Naive thymus-derived CD8-positive, alpha-beta T cell (primary cell): Measurements from ENCODE around the gene APOC1. TPM values are rescaled to one million over a fixed set of nuclear protein-coding genes. Genes with fewer than 3 reads are reported as not detected.

Experiments
- ATAC-seq, 2 donors: fragments of 150-1000 bp; cut with Tn5 transposase in 1 of 2; sonication (Bioruptor Pico), chemical (Tn5 transposase) in 1 of 2; 1 replicate in 1 of 2; 2 replicates in 1 of 2; pipeline ENCODE4 v1.10.0; 2021; ENCODE audit warnings: mild to moderate bottlenecking in 2 of 2, moderate library complexity in 2 of 2
- POLR2A ChIA-PET: fragments of 350-600 bp; sonication (Branson Sonifier 250); formaldehyde crosslinking; loops from one replicate; lab custom pipeline; 2021; ENCODE audit warnings: antibody characterized with exemption; lab: Charles Lee
- DNase-seq, 10 donors: peaks; one replicate each; pipeline versions ENCODE4 v3.0.0 to v3.0.0-alpha.2; 2020 to 2022
- H3K27ac Mint-ChIP-seq, 10 donors: one replicate each; pipeline ENCODE4 v1.8.0; 2020 to 2022; ENCODE audit warnings: mild to moderate bottlenecking in 10 of 10, mixed read lengths in 10 of 10, moderate library complexity in 4 of 10, inconsistent platforms in 1 of 10
- H3K27me3 Mint-ChIP-seq, 5 donors: one replicate each; pipeline ENCODE4 v1.8.0; 2021 to 2022; ENCODE audit warnings: mixed read lengths in 5 of 5
- H3K36me3 Mint-ChIP-seq, 3 donors: one replicate each; pipeline ENCODE4 v1.8.0; 2020 to 2022; ENCODE audit warnings: mixed read lengths in 3 of 3, mild to moderate bottlenecking in 2 of 3, inconsistent platforms in 1 of 3
- H3K4me1 Mint-ChIP-seq, 4 donors: one replicate each; pipeline ENCODE4 v1.8.0; 2021 to 2022; ENCODE audit warnings: mixed read lengths in 4 of 4
- H3K4me3 Mint-ChIP-seq, 10 donors: one replicate each; pipeline ENCODE4 v1.8.0; 2020 to 2022; ENCODE audit warnings: mild to moderate bottlenecking in 10 of 10, mixed read lengths in 10 of 10, moderate library complexity in 6 of 10, inconsistent platforms in 1 of 10
- H3K9me3 Mint-ChIP-seq, 9 donors: one replicate each; pipeline ENCODE4 v1.8.0; 2020 to 2022; ENCODE audit warnings: mixed read lengths in 9 of 9, mild to moderate bottlenecking in 3 of 9, inconsistent platforms in 1 of 9, moderate library complexity in 1 of 9
- polyA plus RNA-seq, 3 donors: library from polyadenylated mRNA; unstranded; fragments of 300-500 nt; fragmentation: Illumina TruSeq; gene quantifications; one replicate each; pipeline ENCODE4 v1.2.3, GENCODE V29; 2021
- total RNA-seq, 8 experiments: library from RNA in 2 of 8; stranded (reverse) in 2 of 8; gene quantifications; one replicate each; pipeline ENCODE4 v1.2.3 and lab custom pipeline; 2021 to 2026

APOC1 gene
- total and polyA plus RNA-seq, 5 experiments from 2014 or later, result 1.4 TPM; not detected in 4

GRCh38 chr19:44955505-44956439, 41.4 kb downstream of the APOC1 start:
- Mint-ChIP-seq H3K9me3 (no peaks in the 10 kb centered on the region), H3K27me3 (no peaks in the 10 kb centered on the region), H3K27ac (peak overlapping the region; percentile 88 to 99 (median 95)), H3K36me3 (peaks cover 0 to 18% (median 0%) of the 10 kb centered on the region in 3 donors), H3K4me1 (peaks cover 33 to 68% (median 56%) of the 10 kb centered on the region in 4 donors), H3K4me3 (peak overlapping the region; percentile 89 to 99 (median 96))
- DNase-seq (no peak), ATAC-seq (peak; percentile 18 to 22)
- POLR2A ChIA-PET, result interaction anchor here (0.5 to 2.4 kb wide), 7 partner anchors 13 to 450 kb away, joined by 3 to 16 read pairs (median 4); partner anchors contain the start of genes BLOC1S3, GEMIN7, RELB and TOMM40

- H3K27me3 Mint-ChIP-seq, result no peaks in the 10 kb centered on the region
- H3K36me3 Mint-ChIP-seq, result peaks cover 0 to 27% (median 0%) of the 10 kb centered on the region in 3 donors
- H3K9me3 Mint-ChIP-seq, result no peaks in the 10 kb centered on the region
- H3K4me1 Mint-ChIP-seq, result peaks cover 33 to 78% (median 56%) of the 10 kb centered on the region in 4 donors
- H3K27ac Mint-ChIP-seq, result peak overlapping the region in 8 of 10 donors; percentile 29 to 98 (median 68)
- peak overlapping the region in 7 of 10 donors; percentile 50 to 97 (median 95) for H3K4me3 Mint-ChIP-seq
- DNase-seq, result no peak
- POLR2A ChIA-PET, result interaction anchor here (0.5 to 1.2 kb wide), 2 partner anchors 19 to 43 kb away, joined by 4 read pairs; partner anchors contain the start of gene RELB
- no peak for ATAC-seq
Measured at GRCh38 chr19:44957526-44957925, 43.1 kb downstream of the APOC1 start.

- DNase-seq, result no peak
- Mint-ChIP-seq H3K27me3 (no peaks in the 10 kb centered on the region), H3K36me3 (peaks cover 0 to 31% (median 0%) of the 10 kb centered on the region in 3 donors), H3K27ac (peak overlapping the region in 7 of 10 donors; percentile 29 to 60 (median 49)), H3K9me3 (no peaks in the 10 kb centered on the region), H3K4me1 (peaks cover 33 to 78% (median 56%) of the 10 kb centered on the region in 4 donors), H3K4me3 (peak overlapping the region in 5 of 10 donors; percentile 0 to 97 (median 39))
- no peak for ATAC-seq
- POLR2A ChIA-PET, result interaction anchor here (0.5 to 1.2 kb wide), 2 partner anchors 19 to 43 kb away, joined by 4 read pairs; partner anchors contain the start of gene RELB
Measured at GRCh38 chr19:44958090-44958489, 43.7 kb downstream of the APOC1 start.

GRCh38 chr19:44959691-44960090, 45.3 kb downstream of the APOC1 start:
- ATAC-seq, result no peak

GRCh38 chr19:44960906-44961728, 46.7 kb downstream of the APOC1 start:
- Mint-ChIP-seq H3K4me1 (peaks cover 26 to 54% (median 44%) of the 10 kb centered on the region in 4 donors), H3K4me3 (no peak overlapping the region), H3K27ac (peak overlapping the region in 5 of 10 donors; percentile 20 to 51 (median 46)), H3K36me3 (peaks cover 0 to 56% (median 0%) of the 10 kb centered on the region in 3 donors), H3K27me3 (no peaks in the 10 kb centered on the region), H3K9me3 (no peaks in the 10 kb centered on the region)
- ATAC-seq (peak in 1 of 2 donors; percentile 30), DNase-seq (no peak)
- POLR2A ChIA-PET, result no interaction called here

More at GRCh38 chr19:44959691-44960090, 45.3 kb downstream of the APOC1 start:
- Mint-ChIP-seq H3K36me3 (peaks cover 0 to 44% (median 0%) of the 10 kb centered on the region in 3 donors), H3K9me3 (no peaks in the 10 kb centered on the region), H3K4me1 (peaks cover 33 to 65% (median 51%) of the 10 kb centered on the region in 4 donors), H3K27ac (peak overlapping the region in 5 of 10 donors; percentile 15 to 65 (median 41)), H3K4me3 (peak overlapping the region in 2 of 10 donors; percentile 4 to 10), H3K27me3 (no peaks in the 10 kb centered on the region)
- POLR2A ChIA-PET, result no interaction called here
- DNase-seq, result no peak

GRCh38 chr19:44961821-44962220, 47.4 kb downstream of the APOC1 start:
- DNase-seq, result no peak
- Mint-ChIP-seq H3K4me3 (no peak overlapping the region), H3K27me3 (no peaks in the 10 kb centered on the region), H3K9me3 (no peaks in the 10 kb centered on the region), H3K27ac (peak overlapping the region in 2 of 10 donors; percentile 37 to 41), H3K4me1 (peaks cover 23 to 47% (median 37%) of the 10 kb centered on the region in 4 donors), H3K36me3 (peaks cover 0 to 61% (median 2%) of the 10 kb centered on the region in 3 donors)
- no peak for ATAC-seq
- POLR2A ChIA-PET, result no interaction called here

- no peaks in the 10 kb centered on the region for H3K9me3 Mint-ChIP-seq
- no peaks in the 10 kb centered on the region for H3K27me3 Mint-ChIP-seq
- H3K36me3 Mint-ChIP-seq, result peaks cover 0 to 78% (median 6%) of the 10 kb centered on the region in 3 donors
- H3K27ac Mint-ChIP-seq, result peak overlapping the region in 2 of 10 donors; percentile 9 to 39
- no peak overlapping the region for H3K4me3 Mint-ChIP-seq
- DNase-seq, result no peak
- no peak for ATAC-seq
- peaks cover 0 to 5% (median 2%) of the 10 kb centered on the region in 4 donors for H3K4me1 Mint-ChIP-seq
- POLR2A ChIA-PET, result interaction anchor here (2.1 kb wide), 1 partner anchor 13 kb away, joined by 4 read pairs; the partner anchor contains the start of gene CLPTM1
Measured at GRCh38 chr19:44968118-44968517, 53.7 kb downstream of the APOC1 start.

- Mint-ChIP-seq H3K4me1 (peaks cover 0 to 5% (median 4%) of the 10 kb centered on the region in 4 donors), H3K9me3 (no peaks in the 10 kb centered on the region), H3K4me3 (no peak overlapping the region), H3K36me3 (peaks cover 0 to 78% (median 6%) of the 10 kb centered on the region in 3 donors), H3K27me3 (no peaks in the 10 kb centered on the region), H3K27ac (peak overlapping the region in 1 of 10 donors; percentile 9)
- DNase-seq (no peak), ATAC-seq (no peak)
- POLR2A ChIA-PET, result interaction anchor here (2.1 kb wide), 1 partner anchor 14 kb away, joined by 4 read pairs; the partner anchor contains the start of gene CLPTM1
Measured at GRCh38 chr19:44968670-44969069, 54.3 kb downstream of the APOC1 start.

Other genes with a start within 250 kb of the APOC1 start
- gene CEACAM19, start 243.1 kb upstream of the APOC1 start, total RNA-seq, result 1 to 10 TPM; 1.9 to 3.6 TPM
- gene CEACAM19, start 243.1 kb upstream of the APOC1 start, polyA plus RNA-seq, result under 1 TPM in 1 of 3 donors, not detected in 2; 0.14 TPM
- gene CEACAM16, start 215.5 kb upstream of the APOC1 start, total RNA-seq, result not detected
- not detected for gene CEACAM16, start 215.5 kb upstream of the APOC1 start, polyA plus RNA-seq
- 1 to 10 TPM; 5.9 to 7.7 TPM for gene BCL3, start 165.9 kb upstream of the APOC1 start, total RNA-seq
- gene BCL3, start 165.9 kb upstream of the APOC1 start, polyA plus RNA-seq, result 1 to 10 TPM; 3.2 to 6.2 (median 3.5) TPM
- gene CBLC, start 136.7 kb upstream of the APOC1 start, total RNA-seq, result not detected
- under 1 TPM in 1 of 3 donors, not detected in 2; 0.14 TPM for gene CBLC, start 136.7 kb upstream of the APOC1 start, polyA plus RNA-seq
- gene BCAM, start 105.5 kb upstream of the APOC1 start, total RNA-seq, result not detected
- gene BCAM, start 105.5 kb upstream of the APOC1 start, polyA plus RNA-seq, result not detected
- under 1 TPM; 0.42 to 0.93 TPM for gene NECTIN2, start 68.3 kb upstream of the APOC1 start, total RNA-seq
- under 1 TPM in 1 of 3 donors, not detected in 2; 0.47 TPM for gene NECTIN2, start 68.3 kb upstream of the APOC1 start, polyA plus RNA-seq
- 10 to 100 TPM; 39.3 to 41.4 TPM for gene TOMM40, start 23.4 kb upstream of the APOC1 start, total RNA-seq
- gene TOMM40, start 23.4 kb upstream of the APOC1 start, polyA plus RNA-seq, result 10 to 100 TPM; 32.0 to 42.3 (median 33.7) TPM
- 1 to 10 TPM; 2.9 to 3.6 TPM for gene APOE, start 8.8 kb upstream of the APOC1 start, total RNA-seq
- gene APOE, start 8.8 kb upstream of the APOC1 start, polyA plus RNA-seq, result not detected
- not detected for gene APOC4, start 27.6 kb downstream of the APOC1 start, total RNA-seq
- gene APOC4, start 27.6 kb downstream of the APOC1 start, polyA plus RNA-seq, result not detected
- not detected for gene APOC2, start 31.4 kb downstream of the APOC1 start, total RNA-seq
- gene APOC2, start 31.4 kb downstream of the APOC1 start, polyA plus RNA-seq, result not detected
- gene CLPTM1, start 40.8 kb downstream of the APOC1 start, total RNA-seq, result 10 to 100 TPM; 73.8 to 76.0 TPM
- 10 to 100 TPM; 13.2 to 20.6 (median 14.9) TPM for gene CLPTM1, start 40.8 kb downstream of the APOC1 start, polyA plus RNA-seq
- gene RELB, start 86.9 kb downstream of the APOC1 start, total RNA-seq, result 10 to 100 TPM; 30.2 to 41.6 TPM
- 10 to 100 TPM in 1 of 3 donors, 1 to 10 TPM in 2; 6.7 to 17.2 (median 8.3) TPM for gene RELB, start 86.9 kb downstream of the APOC1 start, polyA plus RNA-seq
- 100 to 1,000 TPM; 141 to 150 TPM for gene CLASRP, start 124.4 kb downstream of the APOC1 start, total RNA-seq
- gene CLASRP, start 124.4 kb downstream of the APOC1 start, polyA plus RNA-seq, result 1 to 10 TPM; 2.0 to 6.7 (median 5.3) TPM
- 1 to 10 TPM; 2.3 to 2.4 TPM for gene ZNF296, start 161.9 kb downstream of the APOC1 start, total RNA-seq
- gene ZNF296, start 161.9 kb downstream of the APOC1 start, polyA plus RNA-seq, result 1 to 10 TPM; 1.0 to 1.6 (median 1.1) TPM
- 10 to 100 TPM; 13.5 to 19.8 TPM for gene GEMIN7, start 164.7 kb downstream of the APOC1 start, total RNA-seq
- 10 to 100 TPM; 44.2 to 70.0 (median 50.3) TPM for gene GEMIN7, start 164.7 kb downstream of the APOC1 start, polyA plus RNA-seq
- gene PPP1R37, start 178.6 kb downstream of the APOC1 start, total RNA-seq, result 10 to 100 TPM; 32.9 to 33.3 TPM
- gene PPP1R37, start 178.6 kb downstream of the APOC1 start, polyA plus RNA-seq, result 1 to 10 TPM in 1 of 3 donors, under 1 TPM in 2; 0.40 to 2.0 (median 0.83) TPM
- gene NKPD1, start 246.4 kb downstream of the APOC1 start, total RNA-seq, result 1 to 10 TPM in 1 of 2 experiments, under 1 TPM in 1; 0.85 to 1.0 TPM
- under 1 TPM; 0.17 to 0.47 (median 0.43) TPM for gene NKPD1, start 246.4 kb downstream of the APOC1 start, polyA plus RNA-seq